NK-92 (cell line): ENCODE results near the gene SLC44A5.
"Not testable (repeated sequence)": the region's sequence is repeated elsewhere in the genome, so short reads cannot be mapped to it uniquely, and the experiment has no call there.

Experiments
- DNase-seq: peaks from one replicate; lab custom pipeline; 2025; ENCODE audit not compliant: unreplicated experiment; lab: John Stamatoyannopoulos, UW

Gene SLC44A5

DNA sequence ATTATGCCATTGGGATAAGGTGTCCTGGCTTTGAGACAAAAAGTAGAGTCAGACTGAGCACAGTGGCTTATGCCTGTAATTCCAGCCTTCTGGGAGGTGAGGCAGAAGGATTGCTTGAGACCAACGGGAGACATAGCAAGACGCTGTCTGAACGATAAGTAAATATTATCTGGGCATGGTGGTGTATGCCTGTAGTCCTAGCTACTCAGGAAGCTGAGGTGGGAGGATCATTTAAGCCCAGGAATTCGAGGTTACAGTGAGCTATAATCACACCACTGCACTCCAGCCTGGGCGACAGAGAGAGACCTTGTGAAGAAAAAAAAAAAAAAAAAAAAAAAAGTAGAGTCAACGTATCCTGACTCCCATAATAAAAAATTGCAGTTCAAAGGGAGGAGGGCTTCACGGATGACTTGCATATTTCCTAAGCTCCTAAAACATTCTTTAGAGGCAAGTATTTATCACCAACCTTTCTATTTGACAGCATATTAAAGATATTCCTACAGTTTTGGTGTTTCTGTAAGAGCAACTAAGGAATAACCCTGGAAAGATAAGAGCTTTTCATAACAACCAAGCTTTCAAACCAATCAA lies 141.2 kb downstream of the SLC44A5 start:
- no peak for DNase-seq

GRCh38 chr1:75461808-75462325 lies 149.0 kb downstream of the SLC44A5 start:
- no peak for DNase-seq

GRCh38 chr1:75449998-75450397 lies 160.9 kb downstream of the SLC44A5 start:
- DNase-seq = no peak

GRCh38 chr1:75444220-75444619 lies 166.7 kb downstream of the SLC44A5 start:
- no peak for DNase-seq

- DNase-seq = no peak
Measured at GRCh38 chr1:75440274-75440673, 170.6 kb downstream of the SLC44A5 start.

GRCh38 chr1:75438355-75438754 lies 172.6 kb downstream of the SLC44A5 start:
- no peak for DNase-seq

GRCh38 chr1:75431843-75432242 lies 179.1 kb downstream of the SLC44A5 start:
- no peak for DNase-seq

GRCh38 chr1:75430526-75430925 lies 180.4 kb downstream of the SLC44A5 start:
- no peak for DNase-seq

- no peak for DNase-seq
Measured at GRCh38 chr1:75426688-75427087, 184.2 kb downstream of the SLC44A5 start.

GRCh38 chr1:75425001-75425650 lies 185.8 kb downstream of the SLC44A5 start:
- DNase-seq = no peak

DNA sequence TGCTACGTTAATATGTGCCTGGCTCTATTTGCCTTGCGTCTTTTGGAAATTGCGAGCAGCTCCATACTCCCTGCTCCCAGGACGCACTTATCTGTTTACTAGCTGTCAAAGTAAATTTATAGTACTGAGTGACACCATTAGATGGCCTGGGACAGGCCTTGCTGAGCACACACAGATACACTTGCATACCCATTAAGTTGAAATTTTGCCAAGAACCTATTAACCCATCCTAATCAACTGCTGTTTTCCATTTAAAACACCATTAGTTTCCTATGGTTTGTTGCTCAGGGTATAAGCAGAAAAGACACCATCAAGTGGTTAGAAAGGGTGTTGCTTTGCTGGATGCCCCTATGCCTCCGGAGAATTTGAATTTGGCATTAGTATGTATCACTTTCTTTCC lies 187.3 kb downstream of the SLC44A5 start:
- no peak for DNase-seq

GRCh38 chr1:75423136-75423535 lies 187.8 kb downstream of the SLC44A5 start:
- DNase-seq = no peak

DNA sequence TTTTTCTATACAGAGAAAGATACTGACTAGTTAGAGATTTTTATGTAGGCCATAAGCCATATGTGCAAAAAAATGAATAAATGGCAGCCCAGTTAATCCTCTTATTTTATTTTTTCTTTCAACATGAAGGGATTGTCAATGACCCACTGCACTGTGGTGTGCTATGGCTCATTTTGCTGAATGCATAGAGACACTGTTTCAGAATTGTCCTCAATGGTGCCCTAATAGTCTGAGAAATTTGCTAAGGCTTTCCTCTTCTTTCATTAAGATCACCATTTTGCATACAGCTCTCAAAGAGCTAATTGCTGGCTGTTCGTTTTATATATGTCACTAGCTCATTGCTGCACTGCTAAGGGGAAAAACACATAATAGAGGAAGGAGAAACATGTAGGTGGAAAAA lies 189.5 kb downstream of the SLC44A5 start:
- DNase-seq = no peak

DNA sequence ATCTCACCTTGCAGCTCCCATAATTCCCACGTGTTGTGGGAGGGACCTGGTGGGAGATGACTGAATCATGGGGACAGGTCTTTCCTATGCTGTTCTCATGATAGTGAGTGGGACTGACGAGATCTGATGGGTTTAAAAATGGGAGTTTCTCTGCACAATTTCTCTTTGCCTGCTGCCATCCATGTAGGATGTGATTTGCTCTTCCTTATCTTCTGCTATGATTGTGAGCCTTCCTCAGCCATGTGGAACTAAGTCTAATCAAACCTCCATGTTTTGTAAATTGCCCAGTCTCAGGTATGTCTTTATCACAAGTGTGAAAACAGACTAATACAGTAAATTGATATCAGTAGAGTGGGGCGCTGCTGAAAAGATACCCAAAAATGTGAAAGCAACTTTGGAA lies 195.7 kb downstream of the SLC44A5 start:
- no peak for DNase-seq

DNA sequence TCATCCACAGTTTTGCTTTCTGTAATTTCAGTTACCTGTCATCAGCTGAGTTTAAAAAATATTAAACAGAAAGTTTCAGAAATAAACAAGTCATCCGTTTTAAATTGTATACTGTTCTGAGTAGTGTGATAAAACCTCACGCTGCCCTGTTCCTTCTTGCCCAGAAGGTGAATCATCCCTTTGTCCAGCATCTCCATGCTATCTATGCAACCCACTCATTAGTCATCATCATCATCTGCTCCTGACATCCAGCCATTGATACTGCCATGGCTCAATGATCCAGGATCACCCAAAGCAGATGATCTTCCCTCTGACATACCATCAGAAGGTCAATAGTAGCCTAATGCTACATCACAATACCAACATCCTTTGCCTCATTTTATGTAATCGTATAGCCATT lies 198.3 kb downstream of the SLC44A5 start:
- DNase-seq = no peak

DNA sequence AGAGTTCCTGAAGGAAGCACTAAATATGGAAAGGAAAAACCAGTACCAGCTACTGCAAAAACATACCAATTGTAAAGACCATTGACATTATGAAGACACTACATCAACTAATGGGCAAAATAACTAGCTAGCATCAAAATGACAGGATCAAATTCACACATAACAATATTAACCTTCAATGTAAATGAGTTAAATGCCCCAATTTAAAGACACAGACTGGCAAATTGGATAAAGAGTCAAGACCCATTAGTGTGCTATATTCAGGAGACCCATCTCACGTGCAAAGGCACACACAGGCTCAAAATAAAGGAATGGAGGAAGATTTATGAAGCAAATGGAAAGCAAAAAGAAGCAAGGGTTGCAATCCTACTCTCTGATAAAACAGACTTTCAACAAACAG lies 206.2 kb downstream of the SLC44A5 start:
- not testable (repeated sequence) for DNase-seq

- not testable (repeated sequence) for DNase-seq
Measured at GRCh38 chr1:75403147-75403646, 207.7 kb downstream of the SLC44A5 start.

- DNase-seq = no peak
Measured at GRCh38 chr1:75400716-75401115, 210.2 kb downstream of the SLC44A5 start.

DNA sequence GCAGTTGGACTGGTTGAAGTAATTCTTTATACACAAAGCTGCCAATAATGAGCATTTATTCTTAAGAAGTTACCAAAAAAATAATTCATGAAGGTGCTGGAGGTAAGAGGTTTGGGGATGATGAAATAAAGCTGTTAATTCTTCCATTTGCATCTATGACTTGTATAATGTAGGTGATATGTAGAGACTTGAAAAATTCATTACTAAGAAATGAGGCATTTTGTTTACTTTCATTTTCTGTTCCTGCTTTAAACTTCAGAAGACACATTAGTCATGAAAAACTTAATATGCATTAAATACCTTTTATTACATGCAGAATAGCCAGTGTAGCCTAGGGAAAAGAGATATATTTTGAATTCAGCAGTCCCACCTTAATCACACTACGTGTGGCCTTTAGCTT lies 214.2 kb downstream of the SLC44A5 start:
- no peak for DNase-seq

- no peak for DNase-seq
Measured at GRCh38 chr1:75396260-75396659, 214.7 kb downstream of the SLC44A5 start.

DNA sequence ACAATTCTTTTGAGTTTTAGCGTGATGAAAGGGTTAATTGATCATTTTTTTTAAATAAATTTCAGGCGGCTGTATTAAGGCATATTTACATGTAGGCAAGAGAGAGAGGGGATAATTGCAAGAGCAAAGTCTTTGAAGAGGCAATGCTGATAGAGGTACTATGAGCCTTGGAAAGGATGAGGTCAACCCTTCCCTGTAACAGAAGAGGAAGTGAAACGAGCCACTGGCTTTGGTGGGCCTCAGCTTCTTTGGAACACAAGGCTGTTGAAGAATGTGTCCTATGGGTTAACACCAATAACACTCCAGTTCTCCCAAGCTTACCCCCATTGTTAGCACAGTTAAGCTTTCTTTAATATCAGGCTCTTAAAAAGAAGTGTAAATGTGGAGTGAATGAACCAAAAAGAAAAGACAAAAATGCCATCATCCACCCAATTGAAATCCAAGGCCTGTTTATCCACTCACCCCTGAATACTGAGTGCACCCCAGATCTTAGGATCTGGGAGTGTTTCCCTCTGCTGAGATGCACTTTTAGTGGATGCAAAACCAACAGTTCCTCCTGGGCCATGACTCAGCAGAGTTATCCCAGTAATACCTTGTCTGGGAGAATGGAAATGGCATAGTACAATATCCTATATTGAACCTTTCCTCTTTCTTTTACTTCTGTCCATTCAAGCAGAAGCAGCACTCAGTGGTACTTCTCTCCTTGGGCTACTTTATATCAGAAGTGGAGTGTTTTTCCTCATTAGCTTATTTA lies 216.4 kb downstream of the SLC44A5 start:
- no peak for DNase-seq

DNA sequence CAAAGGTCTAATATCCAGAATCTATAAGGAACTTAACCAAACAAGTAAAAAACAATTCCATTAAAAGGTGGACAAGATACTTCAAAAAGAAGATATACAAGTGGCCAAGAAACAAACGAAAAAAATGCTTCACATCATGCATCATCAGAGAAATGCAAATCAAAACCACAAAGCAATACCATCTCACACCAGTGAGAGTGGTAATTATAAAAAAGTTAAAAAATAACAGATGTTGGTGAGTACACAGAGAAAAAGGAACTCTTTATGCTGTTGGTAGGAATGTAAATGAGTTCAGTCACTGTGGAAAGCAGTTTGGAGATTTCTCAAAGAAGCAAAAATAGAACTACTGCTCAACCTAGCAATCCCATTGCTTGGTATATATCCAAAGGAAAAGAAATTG lies 218.6 kb downstream of the SLC44A5 start:
- no peak for DNase-seq
